Activated CD4-positive, alpha-beta T cell treated with anti-CD3 and anti-CD28 coated beads, Interleukin-2, Interleukin-4, amounts not matched to agents 100 ng/mL and 50 ng/mL, durations not matched to agents 16 hours and 8 hours (primary cell): ENCODE results near the gene BMPR1B.

Experiments
- DNase-seq: peaks from one replicate; pipeline ENCODE4 v3.0.0-alpha.2; 2020; ENCODE audit warnings: low spot score

The BMPR1B gene

DNA sequence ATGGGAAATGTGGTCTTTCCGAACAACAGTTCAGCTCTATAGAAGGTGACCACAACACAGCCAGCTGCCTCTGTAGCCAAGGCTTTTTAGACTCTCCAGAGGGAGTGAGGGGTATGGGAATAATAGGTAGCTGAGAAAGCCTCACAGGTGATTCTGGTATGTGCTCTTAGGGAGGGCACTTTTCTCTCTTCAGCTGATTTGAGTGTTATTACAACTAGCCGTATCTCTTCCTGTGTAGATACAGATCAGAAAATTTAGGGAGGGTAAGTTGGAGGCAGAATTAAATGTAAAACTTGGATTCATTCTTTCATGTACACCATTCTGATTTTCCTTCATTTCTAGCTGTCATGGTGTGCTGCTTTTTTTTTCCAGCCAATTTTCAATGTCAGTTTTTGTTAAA, 154.9 kb downstream of the BMPR1B start:
- no peak for DNase-seq

DNA sequence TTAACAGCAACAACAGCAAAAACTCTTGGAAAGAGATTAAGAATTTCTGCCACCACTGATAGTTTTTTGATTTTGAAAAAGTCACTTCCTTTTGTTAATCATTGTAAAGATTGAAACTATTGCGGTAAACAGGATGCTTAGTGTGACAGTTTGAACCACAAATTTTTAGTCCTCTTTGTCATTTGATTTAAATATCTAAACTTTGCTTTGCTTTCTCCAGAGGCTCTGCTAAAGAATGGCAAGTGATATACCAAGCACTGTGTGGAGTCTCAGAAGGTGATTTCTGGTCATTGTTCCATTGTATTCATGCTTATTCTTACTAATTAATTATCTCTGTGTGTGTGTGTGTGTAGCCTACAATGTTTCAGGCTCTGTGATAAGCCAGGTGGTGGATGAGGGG, 155.6 kb downstream of the BMPR1B start:
- DNase-seq, result no peak

DNA sequence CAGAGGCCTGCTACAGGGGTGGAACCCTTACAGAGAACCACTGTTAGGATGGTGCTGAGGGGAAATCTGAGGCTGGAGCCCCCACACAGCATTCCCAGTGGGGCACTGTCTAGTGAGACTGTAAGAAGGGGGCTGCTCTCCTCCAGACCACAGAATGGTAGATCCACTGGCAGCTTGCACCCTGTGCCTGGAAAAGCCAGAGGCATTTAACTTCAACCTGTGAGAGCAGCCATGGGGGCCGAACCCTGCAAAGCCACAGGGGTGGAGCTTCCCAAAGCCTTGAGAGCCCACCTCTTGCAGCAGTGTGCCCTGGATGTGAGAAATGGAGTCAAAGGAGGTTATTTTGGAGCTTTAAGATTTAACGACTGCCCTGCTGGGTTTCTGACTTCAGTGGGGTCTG, 159.4 kb downstream of the BMPR1B start:
- DNase-seq, result no peak

DNA sequence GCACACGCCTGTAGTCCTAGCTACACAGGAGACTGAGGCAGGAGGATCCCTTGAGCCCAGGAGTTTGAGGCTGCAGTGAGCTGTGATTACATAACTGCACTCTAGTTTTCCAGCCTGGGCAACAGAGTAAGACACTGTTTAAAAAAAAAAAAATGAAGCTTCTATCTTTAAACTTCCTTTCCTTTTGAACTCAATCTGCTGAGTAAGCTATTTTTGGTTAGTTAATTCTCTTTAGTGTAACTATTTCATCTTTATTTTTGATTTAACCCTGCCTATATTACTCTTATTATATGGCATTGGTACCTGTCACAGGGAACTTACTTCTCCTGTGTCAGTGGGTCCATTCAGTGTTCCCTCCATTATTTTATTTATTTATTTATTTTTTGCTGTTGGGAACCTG, 160.8 kb downstream of the BMPR1B start:
- no peak for DNase-seq

DNA sequence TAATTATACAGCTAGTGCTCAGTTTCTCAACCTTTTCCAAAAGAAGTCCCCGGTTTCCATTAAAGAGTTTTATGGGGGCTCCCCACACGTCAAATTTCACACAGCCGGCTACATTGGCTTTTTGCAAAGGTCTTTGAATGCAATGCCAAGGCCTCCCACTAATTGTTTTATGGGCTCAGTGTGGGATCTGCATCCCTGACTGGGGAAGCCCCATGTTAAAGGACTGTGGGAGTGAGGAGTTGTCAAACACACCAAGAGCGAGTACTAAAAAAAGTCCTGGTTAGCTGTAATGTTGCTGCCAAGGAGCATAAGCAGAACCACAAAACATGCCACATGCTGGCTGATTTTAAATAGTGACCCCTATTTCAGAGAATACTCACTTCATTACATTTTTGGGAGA, 162.6 kb downstream of the BMPR1B start:
- no peak for DNase-seq

DNA sequence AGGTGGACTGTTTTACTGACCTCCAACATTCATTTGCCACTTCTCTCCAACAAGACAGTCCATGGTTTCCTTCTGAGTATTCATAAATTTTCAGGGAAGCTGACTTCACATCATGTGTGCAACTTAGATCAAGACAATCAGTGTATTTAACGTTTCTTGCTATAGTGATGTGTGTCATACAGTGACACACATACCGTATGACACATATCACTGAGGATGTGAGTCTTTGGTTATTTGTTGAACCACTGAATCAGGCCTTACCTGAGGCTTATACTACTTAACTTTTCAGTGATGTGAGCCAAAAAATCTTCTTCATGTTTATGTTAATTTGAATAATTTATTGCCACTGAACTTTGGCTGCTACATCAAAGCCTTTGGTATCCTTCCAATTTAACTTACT, 166.8 kb downstream of the BMPR1B start:
- no peak for DNase-seq

DNA sequence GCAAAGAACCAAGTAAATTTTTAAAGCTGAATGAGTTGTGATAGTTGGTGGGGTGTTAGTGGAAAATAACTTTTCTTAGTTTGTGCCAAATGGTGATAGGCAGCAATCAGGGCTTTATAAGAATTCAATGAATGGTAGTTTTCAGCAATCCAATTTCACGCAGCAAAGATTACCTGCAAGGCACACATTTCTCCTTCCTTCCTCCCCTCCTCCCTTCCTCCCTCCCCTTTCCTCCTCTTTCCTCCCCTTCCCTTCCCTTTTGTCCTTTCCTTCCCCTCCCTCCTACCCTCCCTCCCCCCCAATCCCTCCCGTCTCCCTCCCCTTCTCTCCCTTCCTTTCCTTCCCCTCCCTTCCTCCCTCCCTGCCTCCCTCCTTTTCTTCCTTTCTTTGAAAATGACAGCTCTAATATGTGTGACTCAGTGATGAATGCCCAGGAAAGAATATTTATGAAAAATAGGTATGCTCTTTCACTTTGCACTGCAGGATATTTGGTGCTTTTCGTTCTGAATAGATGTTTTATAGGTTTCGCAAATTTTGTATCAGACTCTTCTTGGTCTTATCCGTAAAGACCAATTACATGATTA, 168.1 kb downstream of the BMPR1B start:
- DNase-seq, result no peak

DNA sequence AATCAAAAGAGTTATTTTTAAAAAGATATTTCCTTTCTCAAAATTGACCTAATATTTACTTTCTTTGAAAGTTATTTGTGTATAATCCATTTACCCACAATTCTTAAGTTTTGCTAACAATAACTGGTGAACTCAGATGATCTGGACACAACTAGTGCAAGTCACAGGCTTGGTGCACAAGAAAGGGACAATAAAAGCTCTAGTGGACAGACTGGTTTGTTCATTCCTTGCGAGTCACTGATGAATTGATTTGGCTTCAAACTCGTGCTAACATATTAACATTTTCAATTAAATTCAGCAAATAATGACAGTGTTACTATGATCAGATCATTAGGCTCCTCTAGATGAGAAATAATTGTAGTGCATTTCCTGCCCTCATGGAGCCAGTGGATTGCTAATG, 169.2 kb downstream of the BMPR1B start:
- no peak for DNase-seq

DNA sequence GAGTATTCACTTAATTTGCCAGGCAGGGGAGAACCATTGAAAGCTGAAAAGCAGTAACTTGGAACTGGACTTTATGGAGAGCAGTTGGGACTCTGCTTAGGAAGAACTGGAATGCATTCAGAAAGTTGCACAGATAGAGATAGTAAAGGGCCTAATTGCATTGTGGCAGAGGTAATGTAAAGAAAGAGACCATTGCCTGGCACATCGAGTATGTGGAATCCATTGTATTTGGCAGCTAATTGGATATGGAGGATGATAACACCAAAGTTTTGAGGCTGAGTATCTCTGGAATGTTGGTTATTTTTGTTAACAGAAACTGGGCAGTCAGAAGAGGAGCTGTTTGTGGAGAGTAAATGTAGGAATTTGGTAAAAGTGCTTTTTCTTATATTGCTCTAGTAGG, 169.9 kb downstream of the BMPR1B start:
- DNase-seq, result no peak

DNA sequence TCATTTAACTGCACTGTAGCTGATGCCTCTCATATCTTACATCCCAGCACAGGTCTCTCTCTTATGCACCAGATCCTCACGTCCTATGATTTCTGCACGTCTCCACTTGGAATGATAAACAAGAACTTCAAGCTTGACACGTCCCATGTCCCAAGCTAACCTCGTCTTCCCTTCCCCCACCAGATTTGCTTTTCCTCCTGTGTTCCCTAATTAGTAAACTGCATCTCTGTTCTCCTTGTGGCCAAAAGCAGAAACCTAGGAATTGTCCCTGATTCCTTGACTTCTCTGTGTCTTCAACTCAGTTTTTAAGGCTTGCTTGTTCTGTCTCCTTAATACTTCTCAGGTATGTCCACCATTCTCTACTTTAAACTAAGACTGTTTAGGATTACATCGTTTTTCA, 171.9 kb downstream of the BMPR1B start:
- no peak for DNase-seq

DNA sequence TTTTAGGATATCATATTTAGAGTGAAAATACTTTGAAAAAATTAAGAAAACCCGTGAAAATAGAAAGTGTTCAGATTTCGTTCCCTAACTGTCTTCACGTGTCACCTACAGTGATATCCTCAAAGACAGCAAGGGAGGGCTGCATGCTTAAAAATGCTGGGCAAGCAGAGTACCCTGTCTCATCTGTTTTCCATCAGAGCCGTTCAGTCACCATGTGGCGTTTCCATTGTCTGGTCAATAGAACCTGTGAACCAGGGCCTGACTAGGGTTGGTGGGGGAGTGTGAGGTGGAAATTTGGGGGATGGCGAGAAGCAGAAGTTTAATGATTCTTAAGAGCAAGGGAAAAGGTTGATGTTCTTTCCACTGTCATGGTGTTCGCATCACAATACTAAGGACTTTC, 173.9 kb downstream of the BMPR1B start:
- no peak for DNase-seq

DNA sequence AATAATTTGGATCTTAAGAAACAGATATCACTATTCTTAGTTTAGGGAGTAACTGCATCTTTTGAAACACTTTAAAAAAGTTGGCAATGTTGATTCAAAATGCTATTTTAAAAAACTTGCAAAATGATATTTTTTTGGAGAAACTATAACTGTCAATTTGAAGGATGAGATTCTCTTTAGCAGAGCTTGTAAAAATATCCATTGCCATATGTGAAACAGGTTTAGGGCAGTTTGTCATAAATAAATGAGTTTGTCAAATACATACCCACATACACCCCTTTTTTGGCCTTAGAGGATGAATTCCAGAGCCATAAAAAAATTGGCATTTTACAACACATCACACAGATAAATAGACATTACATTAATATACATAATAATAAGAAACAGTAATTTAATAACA, 174.6 kb downstream of the BMPR1B start:
- no peak for DNase-seq

DNA sequence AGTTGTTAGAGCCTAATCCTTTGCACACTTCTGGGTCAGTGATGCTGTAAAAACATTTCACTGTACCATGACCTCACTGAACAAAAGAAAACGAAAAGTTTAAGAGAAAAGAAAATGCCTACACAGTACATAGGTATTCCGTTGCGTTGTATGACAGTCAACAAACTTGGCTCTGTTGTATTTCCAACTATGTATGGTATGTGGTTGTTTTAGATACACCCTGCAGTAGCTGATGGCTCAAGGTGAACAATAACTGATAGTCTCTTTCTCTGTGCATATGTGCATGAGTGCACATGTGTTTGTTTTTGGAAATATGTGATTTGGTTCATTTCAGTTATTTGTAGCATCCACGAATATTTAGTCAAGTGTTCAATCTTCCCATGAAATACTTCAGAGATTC, 176.0 kb downstream of the BMPR1B start:
- no peak for DNase-seq

DNA sequence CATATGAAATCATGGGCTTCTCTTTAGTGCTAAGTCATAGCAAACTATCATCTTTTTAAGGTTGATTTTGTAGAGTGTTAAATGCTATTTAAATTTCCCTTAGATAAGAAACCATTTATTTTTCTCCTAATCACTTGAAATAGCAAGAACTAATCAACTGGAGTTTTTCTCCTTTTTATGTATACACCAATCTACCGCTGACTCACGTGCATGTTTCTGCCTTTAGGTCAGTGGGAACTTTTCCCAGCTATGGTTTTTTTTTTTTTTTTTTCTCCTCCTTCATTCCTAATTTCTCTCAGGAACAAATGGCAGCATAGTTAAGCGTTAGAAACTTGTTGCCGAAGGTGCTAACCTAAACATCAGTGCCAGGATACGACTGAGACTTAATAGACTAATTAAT, 176.4 kb downstream of the BMPR1B start:
- no peak for DNase-seq

DNA sequence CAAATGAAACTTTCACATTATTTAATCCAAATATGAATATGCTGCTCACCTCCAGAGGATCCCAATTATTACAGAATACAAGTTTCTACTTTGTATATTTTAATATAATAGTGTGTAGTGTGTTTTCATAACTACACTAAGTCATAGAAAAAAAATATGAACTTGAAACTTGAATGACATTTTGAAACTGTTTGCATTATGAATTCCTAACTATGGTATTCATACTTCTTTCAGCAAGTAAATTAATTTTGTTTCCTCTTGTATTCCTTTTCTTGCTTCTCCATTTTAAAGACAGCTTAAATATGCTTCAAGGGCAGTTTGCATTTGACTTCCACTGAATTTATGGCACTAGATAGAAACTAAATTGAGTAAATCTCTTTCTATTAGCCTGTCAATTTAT, 177.1 kb downstream of the BMPR1B start:
- no peak for DNase-seq

DNA sequence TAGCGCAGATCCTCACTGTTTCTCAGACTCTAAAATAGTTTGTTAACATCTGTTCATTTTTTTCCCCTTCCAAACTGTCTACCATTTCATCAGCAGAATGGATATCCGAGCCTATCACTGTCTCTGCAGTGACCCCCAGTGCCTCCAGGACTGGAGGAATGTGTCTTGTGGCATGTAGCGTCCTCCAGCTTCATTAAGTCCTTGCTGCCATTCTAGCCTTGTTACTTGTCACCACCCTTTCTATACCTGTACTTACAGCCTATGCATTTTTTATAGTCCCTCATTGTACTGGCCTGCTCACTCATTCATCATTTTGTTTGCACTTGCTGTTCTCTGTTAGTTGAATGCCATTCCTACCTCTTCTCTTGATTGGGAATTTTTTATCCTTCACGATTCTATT, 179.1 kb downstream of the BMPR1B start:
- no peak for DNase-seq

DNA sequence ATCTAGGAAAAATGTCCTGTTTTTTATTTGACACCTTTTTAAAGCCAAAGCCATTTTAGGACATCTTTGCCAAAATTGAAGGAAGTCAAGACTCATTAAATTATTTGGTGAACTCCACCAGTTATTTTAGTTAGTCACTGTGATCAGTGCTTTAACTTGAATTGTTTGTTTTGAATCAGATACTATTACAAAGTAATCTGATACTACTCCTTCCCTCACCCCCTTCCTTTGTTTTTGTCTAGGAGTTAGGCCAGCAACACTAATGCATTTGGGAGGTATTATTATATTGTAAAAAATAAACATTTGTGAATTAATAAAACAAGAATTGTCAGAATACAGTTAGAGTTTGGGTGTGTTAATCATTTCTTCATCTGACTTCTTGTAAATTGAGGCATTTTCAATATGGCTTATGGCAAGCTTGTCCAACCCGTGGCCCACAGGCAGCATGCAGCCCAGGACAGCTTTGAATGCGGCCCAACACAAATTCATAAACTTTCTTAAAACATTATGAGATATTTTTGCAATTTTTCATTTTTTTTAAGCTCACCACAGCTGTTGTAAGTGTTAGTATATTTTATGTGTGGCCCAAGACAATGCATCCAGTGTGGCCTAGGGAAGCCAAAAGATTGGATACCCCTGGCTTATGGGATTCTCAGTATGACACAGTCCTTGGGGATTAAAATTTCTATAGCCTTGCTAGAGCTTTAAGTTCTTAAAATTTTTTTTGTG, 182.2 kb downstream of the BMPR1B start:
- DNase-seq, result no peak

DNA sequence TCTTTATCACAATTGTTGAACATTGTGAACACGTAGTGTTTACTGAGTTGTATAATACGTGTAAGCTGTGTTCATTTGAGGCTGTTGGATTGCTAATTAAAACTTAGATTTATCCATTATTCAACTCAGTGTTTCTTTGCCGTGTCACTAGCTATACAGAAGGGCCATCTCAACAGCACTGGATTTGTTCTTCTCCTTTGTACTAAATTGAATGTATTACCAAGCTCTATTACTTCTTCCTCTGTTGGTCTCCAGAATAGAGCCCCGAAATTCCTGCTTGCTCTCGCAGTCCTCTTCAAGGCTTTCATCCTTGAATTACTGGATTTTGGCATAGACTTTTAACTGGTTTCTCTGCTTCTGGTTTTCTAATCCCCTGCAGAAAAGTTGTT, 182.8 kb downstream of the BMPR1B start:
- no peak for DNase-seq

DNA sequence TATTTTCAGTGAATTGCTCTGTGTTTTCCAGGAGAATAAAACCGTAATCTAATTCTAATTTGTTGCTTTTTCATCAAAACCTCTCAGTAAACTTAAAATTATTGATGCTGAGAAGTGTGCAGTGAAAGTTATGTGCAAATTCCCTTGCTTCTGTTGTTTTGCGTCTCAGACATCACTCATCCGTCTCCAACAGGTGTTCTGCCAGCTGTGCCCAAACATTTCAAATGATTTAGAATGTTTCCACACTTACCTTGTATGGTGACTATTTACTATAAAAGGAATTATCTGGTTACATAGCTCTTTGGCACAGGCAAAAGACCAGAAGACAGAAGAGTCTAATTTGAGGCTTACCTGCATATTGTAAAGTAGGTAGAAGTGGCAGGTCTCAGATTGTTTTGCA, 184.0 kb downstream of the BMPR1B start:
- no peak for DNase-seq

DNA sequence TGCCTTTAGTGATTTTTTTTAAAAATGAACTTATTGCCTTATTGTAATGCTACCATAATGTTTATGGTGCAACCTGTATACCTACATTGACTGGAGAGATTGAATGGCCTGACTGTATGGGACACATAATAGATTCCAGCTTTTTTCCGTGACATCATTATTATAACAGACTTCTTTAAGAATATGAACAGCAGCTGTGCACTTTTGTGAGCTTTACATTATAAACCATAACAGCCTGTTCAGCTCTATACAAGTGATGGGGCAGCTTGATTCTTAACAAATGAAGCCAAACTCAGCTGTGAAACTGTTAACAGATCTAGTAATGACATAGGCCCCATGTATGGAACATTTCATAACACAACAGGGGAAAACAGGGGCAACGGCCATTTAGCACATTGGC, 187.0 kb downstream of the BMPR1B start:
- no peak for DNase-seq

DNA sequence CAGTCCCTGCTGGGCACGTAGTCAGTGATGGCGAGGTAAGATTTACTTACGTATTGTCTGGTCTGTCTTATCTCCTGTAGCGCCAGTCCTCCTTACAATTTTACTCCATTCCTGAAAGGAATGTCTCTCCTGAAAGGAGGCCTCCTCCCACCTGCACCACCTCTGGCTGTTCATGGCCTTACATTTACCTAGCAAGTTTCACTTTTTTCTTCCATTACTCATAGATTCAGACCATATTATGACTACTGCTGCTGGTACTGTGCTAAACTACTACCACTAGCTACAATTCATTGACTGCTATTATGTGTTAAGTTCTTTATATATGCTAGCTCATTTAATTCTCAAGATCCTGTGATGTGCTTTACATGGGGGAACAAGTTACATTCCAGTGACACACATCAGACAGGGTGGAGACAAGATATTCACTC, 189.9 kb downstream of the BMPR1B start:
- DNase-seq, result no peak

DNA sequence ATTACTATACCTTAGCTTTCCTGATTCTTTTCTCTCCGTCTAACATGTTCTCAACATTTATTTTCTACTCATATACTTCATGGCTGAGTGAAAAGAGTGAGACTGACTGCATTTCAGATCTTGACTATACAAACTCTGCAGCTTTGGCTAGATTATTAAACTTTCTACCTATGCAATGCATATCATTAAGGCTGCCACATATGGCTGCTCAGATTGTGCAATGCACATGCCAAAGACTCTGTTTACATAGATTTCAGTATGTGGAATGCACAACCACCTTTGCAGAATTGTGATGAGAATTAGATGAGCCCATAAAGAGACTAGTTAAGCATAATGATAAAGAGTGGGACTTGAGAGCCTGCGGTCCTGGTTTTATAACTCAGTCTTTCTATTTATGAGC, 196.5 kb downstream of the BMPR1B start:
- no peak for DNase-seq

DNA sequence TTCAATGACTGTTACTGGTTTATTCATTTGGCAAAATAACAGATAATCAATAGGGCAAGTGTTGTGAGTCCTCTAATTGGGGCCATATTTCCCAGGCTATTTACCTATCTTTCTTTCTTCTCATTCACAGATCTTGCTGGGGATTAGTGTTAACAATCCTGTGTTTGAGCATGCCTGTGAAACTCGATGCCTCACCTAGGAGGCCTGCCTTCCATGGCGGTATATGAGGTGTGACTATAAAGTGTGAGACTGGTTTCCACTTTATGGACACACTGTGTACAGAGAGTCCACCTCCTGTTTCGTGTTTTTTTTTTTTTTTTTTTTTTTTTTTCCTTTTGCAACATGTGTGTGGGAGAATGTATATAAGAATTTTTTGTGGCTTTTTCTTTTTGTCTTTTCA, 199.3 kb downstream of the BMPR1B start:
- no peak for DNase-seq

DNA sequence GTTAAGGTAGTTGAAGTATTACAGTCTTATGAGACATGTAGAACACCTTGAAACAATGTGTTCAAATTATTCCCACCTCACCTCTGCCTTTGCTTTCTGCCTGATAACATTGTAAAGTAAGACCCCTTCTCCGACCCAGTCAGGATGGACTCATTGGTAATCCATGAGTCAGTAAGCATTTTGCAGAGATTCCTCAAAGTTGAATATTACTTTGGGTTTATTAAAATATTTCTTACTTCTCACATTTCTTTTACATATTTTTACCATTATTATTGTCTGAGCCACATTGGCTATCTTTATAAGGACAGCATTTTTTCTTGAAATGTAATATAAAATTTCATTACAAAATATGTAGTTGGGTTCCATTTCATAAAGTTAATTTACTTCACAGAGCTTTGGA, 201.6 kb downstream of the BMPR1B start:
- no peak for DNase-seq
